Left lung (tissue), 10 donors: ENCODE measurements around the gene PRR33. TPM values are rescaled to one million over a fixed set of nuclear protein-coding genes. Genes with fewer than 3 reads are reported as not detected.

Source experiments
- ATAC-seq: fragments of 200-7000 bp; cut with Tn5 transposase; one replicate; pipeline ENCODE4 v1.9.1; 2020; ENCODE audit warnings: moderate library complexity
- DNase-seq, 4 donors: peaks; one replicate each; pipeline ENCODE4 v3.0.0-alpha.2; 2013 to 2020
- H3K27ac ChIP-seq, 2 donors: fragments of 200-600 bp; sonication (generic) in 1 of 2; one replicate each; pipeline versions ENCODE4 v1.5.0 to v1.8.0; 2020 to 2021
- H3K27me3 ChIP-seq, 2 donors: fragments of 200-600 bp; sonication (generic) in 1 of 2; one replicate each; pipeline versions ENCODE4 v1.5.0 to v1.8.0; 2020 to 2021
- H3K36me3 ChIP-seq, 2 donors: fragments of 200-600 bp; sonication (generic) in 1 of 2; one replicate each; pipeline versions ENCODE4 v1.5.0 to v1.8.0; 2020 to 2021
- H3K4me1 ChIP-seq, 2 donors: fragments of 200-600 bp; one replicate each; pipeline ENCODE4 v1.8.0; 2021
- H3K4me3 ChIP-seq, 2 donors: fragments of 200-600 bp; sonication (generic) in 1 of 2; one replicate each; pipeline versions ENCODE4 v1.5.0 to v1.8.0; 2020 to 2021; ENCODE audit warnings: mild to moderate bottlenecking in 1 of 2
- H3K9me3 ChIP-seq, 2 donors: fragments of 200-600 bp; sonication (generic) in 1 of 2; one replicate each; pipeline versions ENCODE4 v1.5.0 to v1.8.0; 2020 to 2021
- CTCF ChIP-seq, 2 donors: fragments of 200-600 bp; sonication (generic) in 1 of 2; IDR thresholded peaks; one replicate each; pipeline versions ENCODE4 v1.5.0 to v1.8.0; 2021; ENCODE audit warnings: antibody characterized with exemption in 2 of 2
- intact Hi-C, 2 donors: fragments of 100-400 bp; cut with DNase I; formaldehyde crosslinking; loops; one replicate each; pipeline versions ENCODE4 v1.11.2 to v1.14.2; 2022
- polyA plus RNA-seq, 6 donors: library from polyadenylated mRNA; unstranded; fragments of 120-200 nt; gene quantifications; one replicate each; pipeline ENCODE4 v1.2.1, GENCODE V29; 2013; ENCODE audit not compliant: insufficient read length in 6 of 6
- total RNA-seq, 2 donors: library from RNA; stranded (reverse); fragmentation: NEBNext Ultra II Directional; extraction: Animal tissue kit (Norgen Biotek cat#: 25700); gene quantifications; one replicate each; pipeline ENCODE4 v1.2.1, GENCODE V29; 2021
- donor health status: DM: no; HTN: yes; CAD: no.
- donor health status: DM: no; HTN: no; CAD: no.

Gene PRR33
- total and polyA plus RNA-seq, 8 donors = 0.05 to 0.15 (median 0.11) TPM; not detected in 2

- peak in 2 of 4 donors; percentile 27 to 63 for DNase-seq
- intact Hi-C loops = no loop called here
Measured at GRCh38 chr11:1933416-1934334, 42.0 kb upstream of the PRR33 start.

GRCh38 chr11:1932681-1933080 is 41.0 kb upstream of the PRR33 start:
- Histone ChIP-seq H3K27ac (no peak overlapping the region), H3K27me3 (peaks cover 0 to 13% of the 10 kb centered on the region in 2 donors), H3K4me1 (no peaks in the 10 kb centered on the region), H3K4me3 (no peak overlapping the region), H3K9me3 (no peaks in the 10 kb centered on the region), H3K36me3 (no peaks in the 10 kb centered on the region)
- DNase-seq (no peak), ATAC-seq (no peak)
- intact Hi-C loops = no loop called here
- no peak for TF ChIP-seq CTCF (IDR thresholded peaks at IDR 0.05)

More at GRCh38 chr11:1933416-1934334, 42.0 kb upstream of the PRR33 start:
- Histone ChIP-seq H3K36me3 (no peaks in the 10 kb centered on the region), H3K4me3 (no peak overlapping the region), H3K27ac (no peak overlapping the region), H3K4me1 (no peaks in the 10 kb centered on the region), H3K9me3 (no peaks in the 10 kb centered on the region), H3K27me3 (peaks cover 0 to 20% of the 10 kb centered on the region in 2 donors)
- ATAC-seq = no peak
- TF ChIP-seq CTCF (IDR thresholded peaks at IDR 0.05) = no peak

- no peak for TF ChIP-seq CTCF (IDR thresholded peaks at IDR 0.05)
- ATAC-seq = no peak
- no peaks in the 10 kb centered on the region for H3K9me3 ChIP-seq
- H3K27ac ChIP-seq = no peak overlapping the region
- intact Hi-C loops = no loop called here
- peaks cover 0 to 13% of the 10 kb centered on the region in 2 donors for H3K27me3 ChIP-seq
- no peaks in the 10 kb centered on the region for H3K36me3 ChIP-seq
- peak in 2 of 4 donors; percentile 26 to 40 for DNase-seq
- no peak overlapping the region for H3K4me3 ChIP-seq
- no peaks in the 10 kb centered on the region for H3K4me1 ChIP-seq
Measured at GRCh38 chr11:1932105-1932480, 40.4 kb upstream of the PRR33 start.

GRCh38 chr11:1931341-1932104 is 39.8 kb upstream of the PRR33 start:
- Histone ChIP-seq H3K27me3 (peaks cover 0 to 13% of the 10 kb centered on the region in 2 donors), H3K9me3 (no peaks in the 10 kb centered on the region), H3K27ac (no peak overlapping the region), H3K36me3 (no peaks in the 10 kb centered on the region), H3K4me1 (no peaks in the 10 kb centered on the region), H3K4me3 (no peak overlapping the region)
- DNase-seq (peak in 2 of 4 donors; percentile 24 to 55), ATAC-seq (peak; percentile 13)
- intact Hi-C loops = no loop called here
- TF ChIP-seq CTCF (IDR thresholded peaks at IDR 0.05) = no peak

GRCh38 chr11:1930462-1930830 is 38.8 kb upstream of the PRR33 start:
- DNase-seq (peak in 1 of 4 donors; percentile 20), ATAC-seq (no peak)
- intact Hi-C loops = no loop called here
- Histone ChIP-seq H3K27me3 (peaks cover 0 to 16% of the 10 kb centered on the region in 2 donors), H3K36me3 (no peaks in the 10 kb centered on the region), H3K4me3 (no peak overlapping the region), H3K27ac (no peak overlapping the region), H3K9me3 (no peaks in the 10 kb centered on the region), H3K4me1 (no peaks in the 10 kb centered on the region)
- TF ChIP-seq CTCF (IDR thresholded peaks at IDR 0.05) = no peak
